Measurements from ENCODE around the gene PHYHIPL.

PHYHIPL gene

DNA sequence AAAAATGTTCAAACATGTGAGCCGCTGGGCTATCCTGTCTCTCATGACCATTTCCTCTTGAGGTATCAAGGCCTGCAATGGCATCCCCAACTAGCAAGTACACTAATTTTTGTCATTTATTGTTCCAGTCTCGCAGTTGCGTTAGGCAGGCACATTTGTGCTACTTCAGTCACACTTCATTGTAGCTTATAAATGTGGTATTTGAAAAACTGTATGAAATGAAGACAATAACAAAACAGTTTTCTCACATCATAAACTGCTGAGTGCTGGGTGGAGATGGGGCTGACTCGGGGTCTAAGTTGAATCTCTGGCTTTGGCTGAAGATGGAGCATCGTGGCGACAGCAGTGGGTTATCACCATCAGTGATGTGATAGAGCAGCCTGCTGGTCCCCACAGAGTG is 93.2 kb downstream of the PHYHIPL start:
- no peaks in the 10 kb centered on the region for H3K36me3 ChIP-seq (replicated peaks)
- TF ChIP-seq, protein P1, sequence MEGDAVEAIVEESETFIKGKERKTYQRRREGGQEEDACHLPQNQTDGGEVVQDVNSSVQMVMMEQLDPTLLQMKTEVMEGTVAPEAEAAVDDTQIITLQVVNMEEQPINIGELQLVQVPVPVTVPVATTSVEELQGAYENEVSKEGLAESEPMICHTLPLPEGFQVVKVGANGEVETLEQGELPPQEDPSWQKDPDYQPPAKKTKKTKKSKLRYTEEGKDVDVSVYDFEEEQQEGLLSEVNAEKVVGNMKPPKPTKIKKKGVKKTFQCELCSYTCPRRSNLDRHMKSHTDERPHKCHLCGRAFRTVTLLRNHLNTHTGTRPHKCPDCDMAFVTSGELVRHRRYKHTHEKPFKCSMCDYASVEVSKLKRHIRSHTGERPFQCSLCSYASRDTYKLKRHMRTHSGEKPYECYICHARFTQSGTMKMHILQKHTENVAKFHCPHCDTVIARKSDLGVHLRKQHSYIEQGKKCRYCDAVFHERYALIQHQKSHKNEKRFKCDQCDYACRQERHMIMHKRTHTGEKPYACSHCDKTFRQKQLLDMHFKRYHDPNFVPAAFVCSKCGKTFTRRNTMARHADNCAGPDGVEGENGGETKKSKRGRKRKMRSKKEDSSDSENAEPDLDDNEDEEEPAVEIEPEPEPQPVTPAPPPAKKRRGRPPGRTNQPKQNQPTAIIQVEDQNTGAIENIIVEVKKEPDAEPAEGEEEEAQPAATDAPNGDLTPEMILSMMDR (IDR thresholded peaks at IDR 0.05; ENCODE audit: low read depth, low read length, missing control alignments) = no peak
- H3K4me3 ChIP-seq (ENCODE audit: low read depth, low read length) = no peak overlapping the region
- H3K27ac ChIP-seq = no peak overlapping the region
- in situ Hi-C loops (cut with HindIII; ENCODE audit: low pct_ligation_motif_present, low sequenced_read_pairs) = loop anchor here (25.0 kb wide), 1 partner anchor 93 kb away; the partner anchor contains the start of gene FAM13C
- no peaks in the 10 kb centered on the region for H3K27me3 ChIP-seq (replicated peaks)
- no peak for DNase-seq

DNA sequence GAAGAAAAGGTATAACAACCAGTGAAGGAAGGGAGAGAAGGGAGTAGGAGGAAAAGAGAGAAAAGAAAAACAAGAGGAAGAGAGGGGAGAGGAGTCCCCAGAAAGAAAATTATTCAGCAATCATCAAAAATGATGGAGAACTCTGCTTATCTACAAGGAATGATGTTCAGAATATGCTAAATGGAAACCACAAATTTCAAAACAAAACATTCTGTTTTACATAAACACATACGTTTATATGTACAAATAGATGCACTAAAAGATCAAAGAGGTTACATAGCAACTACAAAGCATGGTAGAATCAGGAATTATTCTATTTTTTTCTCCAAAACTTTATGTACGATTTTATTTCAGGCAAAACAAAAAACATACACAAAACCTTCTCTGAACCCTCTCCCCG is 94.0 kb downstream of the PHYHIPL start:
- TF ChIP-seq, protein P1 (IDR thresholded peaks at IDR 0.05; ENCODE audit: low read depth, low read length, missing control alignments) = no peak
- in situ Hi-C loops (cut with HindIII; ENCODE audit: low pct_ligation_motif_present, low sequenced_read_pairs) = loop anchor here (25.0 kb wide), 1 partner anchor 92 kb away; the partner anchor contains the start of gene FAM13C
- H3K27me3 ChIP-seq (replicated peaks) = no peaks in the 10 kb centered on the region
- DNase-seq = no peak
- no peaks in the 10 kb centered on the region for H3K36me3 ChIP-seq (replicated peaks)
- H3K4me3 ChIP-seq (ENCODE audit: low read depth, low read length) = no peak overlapping the region
- H3K27ac ChIP-seq = no peak overlapping the region

GRCh38 chr10:59271160-59271559 is 94.7 kb downstream of the PHYHIPL start:
- DNase-seq = no peak
- Histone ChIP-seq H3K4me3 (ENCODE audit: low read depth, low read length) (no peak overlapping the region), H3K36me3 (replicated peaks) (no peaks in the 10 kb centered on the region), H3K27me3 (replicated peaks) (no peaks in the 10 kb centered on the region), H3K27ac (no peak overlapping the region)
- in situ Hi-C loops (cut with HindIII; ENCODE audit: low pct_ligation_motif_present, low sequenced_read_pairs) = loop anchor here (25.0 kb wide), 1 partner anchor 91 kb away; the partner anchor contains the start of gene FAM13C
- TF ChIP-seq, protein P1 (IDR thresholded peaks at IDR 0.05; ENCODE audit: low read depth, low read length, missing control alignments) = no peak

DNA sequence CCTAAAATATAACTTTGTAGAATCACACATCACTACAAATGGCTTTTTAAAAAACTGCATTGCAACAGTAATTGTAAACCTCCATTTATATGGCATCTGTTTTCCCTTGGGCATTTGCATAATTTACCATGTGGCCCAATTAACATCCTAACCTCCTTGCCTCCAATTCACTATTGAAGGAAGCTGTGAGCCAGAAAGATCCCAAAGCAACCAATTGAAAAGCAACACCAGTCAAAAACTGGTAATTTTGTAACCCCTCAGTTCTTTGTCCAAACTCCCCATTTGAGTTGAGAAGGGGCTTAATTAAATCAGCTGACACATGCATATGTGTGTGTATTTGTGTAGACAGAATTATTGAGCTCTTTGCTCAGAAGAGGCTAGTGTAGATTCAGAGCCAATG is 95.6 kb downstream of the PHYHIPL start:
- no peak overlapping the region for H3K4me3 ChIP-seq (ENCODE audit: low read depth, low read length)
- in situ Hi-C loops (cut with HindIII; ENCODE audit: low pct_ligation_motif_present, low sequenced_read_pairs) = loop anchor here (25.0 kb wide), 1 partner anchor 90 kb away; the partner anchor contains the start of gene FAM13C

DNA sequence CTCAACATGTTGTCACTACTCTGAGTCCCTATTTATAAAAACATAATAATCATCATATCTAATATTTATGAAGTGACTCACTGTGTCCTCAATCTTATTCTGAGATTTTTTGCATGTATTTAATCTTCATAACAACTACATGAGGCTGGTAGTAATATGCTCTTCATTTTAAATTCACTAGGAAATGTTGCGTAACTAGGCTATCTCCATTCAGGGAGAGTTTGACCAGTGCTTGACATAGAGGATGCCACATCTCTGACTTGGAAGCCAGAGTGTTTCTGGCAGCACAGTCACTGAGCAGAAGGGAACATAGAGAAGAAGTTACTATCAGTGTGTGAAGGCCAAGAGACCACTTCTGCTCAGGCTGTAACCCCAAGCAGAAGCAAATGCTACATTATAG is 97.0 kb downstream of the PHYHIPL start:
- TF ChIP-seq, protein P1 (IDR thresholded peaks at IDR 0.05; ENCODE audit: low read depth, low read length, missing control alignments) = no peak
- no peaks in the 10 kb centered on the region for H3K27me3 ChIP-seq (replicated peaks)
- in situ Hi-C loops (cut with HindIII; ENCODE audit: low pct_ligation_motif_present, low sequenced_read_pairs) = loop anchor here (25.0 kb wide), 1 partner anchor 89 kb away; the partner anchor contains the start of gene FAM13C
- H3K27ac ChIP-seq = no peak overlapping the region
- H3K4me3 ChIP-seq (ENCODE audit: low read depth, low read length) = no peak overlapping the region
- peak; percentile 45 for DNase-seq
- H3K36me3 ChIP-seq (replicated peaks) = no peaks in the 10 kb centered on the region

More for the DNA sequence above, 95.6 kb downstream of the PHYHIPL start:
- no peaks in the 10 kb centered on the region for H3K27me3 ChIP-seq (replicated peaks)
- H3K27ac ChIP-seq = no peak overlapping the region
- DNase-seq = no peak
- TF ChIP-seq, protein P1 (IDR thresholded peaks at IDR 0.05; ENCODE audit: low read depth, low read length, missing control alignments) = no peak
- H3K36me3 ChIP-seq (replicated peaks) = no peaks in the 10 kb centered on the region

GRCh38 chr10:59276133-59276532 is 99.7 kb downstream of the PHYHIPL start:
- H3K4me3 ChIP-seq (ENCODE audit: low read depth, low read length) = no peak overlapping the region
- no peak for DNase-seq
- in situ Hi-C loops (cut with HindIII; ENCODE audit: low pct_ligation_motif_present, low sequenced_read_pairs) = no loop called here
- no peaks in the 10 kb centered on the region for H3K36me3 ChIP-seq (replicated peaks)
- no peaks in the 10 kb centered on the region for H3K27me3 ChIP-seq (replicated peaks)
- TF ChIP-seq, protein P1 (IDR thresholded peaks at IDR 0.05; ENCODE audit: low read depth, low read length, missing control alignments) = no peak
- no peak overlapping the region for H3K27ac ChIP-seq

All from brain microvascular endothelial cell (primary cell).